Caco-2 (cell line): ENCODE measurements around the gene ACAT2. TPM values are rescaled to one million over a fixed set of nuclear protein-coding genes. Genes with fewer than 3 reads are reported as not detected.
"Not testable (repeated sequence)": the region's sequence is repeated elsewhere in the genome, so short reads cannot be mapped to it uniquely, and the experiment has no call there.

ENCODE experiments used
- BruUV-seq: library from RNA; stranded (reverse); fragments of 400-500 nt; replicated peaks from 2 replicates; lab custom pipeline; 2021; lab: Mats Ljungman, UMichigan
- CTCF ChIA-PET: fragments of 300-600 bp; sonication (Branson Sonifier 250); formaldehyde crosslinking; loops from one replicate; lab custom pipeline; 2022; ENCODE audit warnings: antibody characterized with exemption; lab: Charles Lee
- POLR2A ChIA-PET: fragments of 300-600 bp; sonication (Branson Sonifier 250); formaldehyde crosslinking; loops from one replicate; lab custom pipeline; 2022; ENCODE audit warnings: antibody characterized with exemption; lab: Charles Lee
- DNase-seq, 2 experiments: peaks; one replicate each; pipeline versions ENCODE4 v3.0.0 to v3.0.0-alpha.2; 2020 to 2022
- H3K27me3 ChIP-seq: replicated peaks from 2 replicates; pipeline ENCODE4 v1.6.0; 2011; ENCODE audit warnings: low read length; ENCODE audit not compliant: control insufficient read depth, insufficient read depth
- H3K36me3 ChIP-seq: 2 replicates; pipeline ENCODE4 v1.5.1; 2011; ENCODE audit warnings: low read length; ENCODE audit not compliant: control insufficient read depth, insufficient read depth
- H3K4me1 ChIP-seq: fragments of 250-450 bp; sonication (Bioruptor Pico); 2 replicates; pipeline ENCODE4 v1.5.1; 2020; ENCODE audit warnings: mild to moderate bottlenecking
- H3K4me3 ChIP-seq: 2 replicates; pipeline ENCODE4 v1.5.1; 2011; ENCODE audit warnings: low read depth, mild to moderate bottlenecking, control low read depth, low read length
- H3K9me3 ChIP-seq: fragments of 250-450 bp; sonication (Bioruptor Pico); 2 replicates; pipeline ENCODE4 v1.5.1; 2020; ENCODE audit warnings: mild to moderate bottlenecking, moderate library complexity
- H3K27ac Mint-ChIP-seq: one replicate; pipeline ENCODE4 v1.8.0; 2022; ENCODE audit warnings: mixed read lengths; ENCODE audit not compliant: unreplicated experiment
- H3K27me3 Mint-ChIP-seq: one replicate; pipeline ENCODE4 v1.8.0; 2022; ENCODE audit warnings: mixed read lengths; ENCODE audit not compliant: insufficient read depth, unreplicated experiment
- H3K36me3 Mint-ChIP-seq: one replicate; pipeline ENCODE4 v1.8.0; 2022; ENCODE audit warnings: mild to moderate bottlenecking, mixed read lengths; ENCODE audit not compliant: insufficient read depth, unreplicated experiment
- H3K4me1 Mint-ChIP-seq: one replicate; pipeline ENCODE4 v1.8.0; 2022; ENCODE audit warnings: low read depth, mixed read lengths; ENCODE audit not compliant: unreplicated experiment
- H3K4me3 Mint-ChIP-seq: one replicate; pipeline ENCODE4 v1.8.0; 2022; ENCODE audit warnings: mild to moderate bottlenecking, moderate library complexity, mixed read lengths; ENCODE audit not compliant: unreplicated experiment
- H3K9me3 Mint-ChIP-seq: one replicate; pipeline ENCODE4 v1.8.0; 2022; ENCODE audit warnings: mixed read lengths; ENCODE audit not compliant: unreplicated experiment
- intact Hi-C: fragments of 100-400 bp; cut with micrococcal nuclease; formaldehyde crosslinking; loops from one replicate; pipeline ENCODE4 v1.10.0; 2022; ENCODE audit not compliant: unreplicated experiment
- total RNA-seq: library from RNA; stranded (reverse); gene quantifications from 2 replicates; pipeline ENCODE4 v1.2.3, GENCODE V29; 2022
- TF ChIP-seq, protein P1 (sequence below), 2 experiments: fragments of 200-600 bp in 1 of 2; IDR thresholded peaks; 1 replicate in 1 of 2; 2 replicates in 1 of 2; pipeline versions ENCODE4 v1.5.1 to v1.8.0; 2011 to 2022; ENCODE audit warnings: antibody characterized with exemption in 1 of 2, control low read depth in 1 of 2, inconsistent platforms in 1 of 2, low read depth in 1 of 2, low read length in 1 of 2, mild to moderate bottlenecking in 1 of 2, moderate library complexity in 1 of 2; ENCODE audit not compliant: insufficient read depth in 1 of 2, severe bottlenecking in 1 of 2, unreplicated experiment in 1 of 2

Gene ACAT2
- total RNA-seq, 1 experiment from 2014 or later: 131 TPM

DNA sequence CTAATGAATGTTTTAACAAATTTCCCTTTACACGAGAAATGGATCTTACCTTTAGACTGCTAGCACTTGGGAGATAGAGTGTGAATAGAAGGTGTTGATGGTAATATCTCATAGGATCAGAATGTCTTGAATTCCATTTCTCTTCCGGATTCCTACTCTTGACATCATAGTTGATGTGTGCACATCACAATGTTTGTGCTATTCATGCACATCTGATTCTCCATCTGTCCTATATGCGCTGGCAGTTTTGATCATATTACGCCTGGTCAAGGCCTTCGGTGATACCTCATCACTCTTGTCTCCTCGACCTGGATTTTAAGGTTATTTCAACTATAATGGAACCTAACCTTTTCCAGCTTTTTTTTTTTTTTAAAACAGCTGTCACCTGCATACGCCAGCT lies 16.8 kb upstream of the ACAT2 start:
- H3K36me3 ChIP-seq: peaks cover 2% of the 10 kb centered on the region; the same call in 1 of the 2 replicates
- BruUV-seq: no TSS peak
- no peaks in the 10 kb centered on the region for H3K9me3 Mint-ChIP-seq
- TF ChIP-seq, protein P1, sequence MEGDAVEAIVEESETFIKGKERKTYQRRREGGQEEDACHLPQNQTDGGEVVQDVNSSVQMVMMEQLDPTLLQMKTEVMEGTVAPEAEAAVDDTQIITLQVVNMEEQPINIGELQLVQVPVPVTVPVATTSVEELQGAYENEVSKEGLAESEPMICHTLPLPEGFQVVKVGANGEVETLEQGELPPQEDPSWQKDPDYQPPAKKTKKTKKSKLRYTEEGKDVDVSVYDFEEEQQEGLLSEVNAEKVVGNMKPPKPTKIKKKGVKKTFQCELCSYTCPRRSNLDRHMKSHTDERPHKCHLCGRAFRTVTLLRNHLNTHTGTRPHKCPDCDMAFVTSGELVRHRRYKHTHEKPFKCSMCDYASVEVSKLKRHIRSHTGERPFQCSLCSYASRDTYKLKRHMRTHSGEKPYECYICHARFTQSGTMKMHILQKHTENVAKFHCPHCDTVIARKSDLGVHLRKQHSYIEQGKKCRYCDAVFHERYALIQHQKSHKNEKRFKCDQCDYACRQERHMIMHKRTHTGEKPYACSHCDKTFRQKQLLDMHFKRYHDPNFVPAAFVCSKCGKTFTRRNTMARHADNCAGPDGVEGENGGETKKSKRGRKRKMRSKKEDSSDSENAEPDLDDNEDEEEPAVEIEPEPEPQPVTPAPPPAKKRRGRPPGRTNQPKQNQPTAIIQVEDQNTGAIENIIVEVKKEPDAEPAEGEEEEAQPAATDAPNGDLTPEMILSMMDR (IDR thresholded peaks at IDR 0.05; ENCODE audit: insufficient read depth in 1 of 2, low read depth in 1 of 2, low read length in 1 of 2, severe bottlenecking in 1 of 2, unreplicated experiment in 1 of 2): no peak
- no peak overlapping the region for H3K4me3 Mint-ChIP-seq
- CTCF ChIA-PET: no interaction called here
- no peaks in the 10 kb centered on the region for H3K9me3 ChIP-seq
- intact Hi-C loops: no loop called here
- no peak overlapping the region for H3K27ac Mint-ChIP-seq
- no peaks in the 10 kb centered on the region for H3K4me1 ChIP-seq
- no peaks in the 10 kb centered on the region for H3K27me3 ChIP-seq
- H3K4me3 ChIP-seq: no peak overlapping the region
- no peaks in the 10 kb centered on the region for H3K27me3 Mint-ChIP-seq
- H3K4me1 Mint-ChIP-seq: no peaks in the 10 kb centered on the region
- POLR2A ChIA-PET: no interaction called here
- DNase-seq: no peak
- peaks cover 80% of the 10 kb centered on the region for H3K36me3 Mint-ChIP-seq

DNA sequence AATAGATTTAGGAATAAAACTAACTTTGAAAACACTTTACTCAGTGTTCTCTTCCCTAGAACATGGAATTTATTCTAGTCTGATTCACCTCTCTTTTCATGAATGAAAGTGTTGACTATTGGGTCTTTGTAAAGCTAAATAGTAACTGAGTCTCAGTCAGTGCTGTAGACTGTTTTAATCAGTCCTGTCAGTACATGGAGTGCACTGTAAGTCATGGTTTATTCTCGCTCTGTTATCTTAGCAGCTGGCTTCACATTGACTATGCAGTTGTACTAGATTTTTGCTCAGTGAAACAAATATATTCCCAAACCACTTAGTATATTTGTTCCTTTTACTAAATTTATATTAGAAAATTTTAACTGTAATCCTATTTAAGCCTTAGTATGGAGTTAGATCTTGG lies 15.1 kb upstream of the ACAT2 start:
- no peaks in the 10 kb centered on the region for H3K4me1 Mint-ChIP-seq
- CTCF ChIA-PET: no interaction called here
- H3K4me3 Mint-ChIP-seq: no peak overlapping the region
- intact Hi-C loops: no loop called here
- Histone ChIP-seq H3K9me3 (no peaks in the 10 kb centered on the region), H3K36me3 (peaks cover 2% of the 10 kb centered on the region), H3K4me3 (no peak overlapping the region), H3K4me1 (no peaks in the 10 kb centered on the region), H3K27me3 (no peaks in the 10 kb centered on the region)
- peaks cover 76% of the 10 kb centered on the region for H3K36me3 Mint-ChIP-seq
- H3K27me3 Mint-ChIP-seq: no peaks in the 10 kb centered on the region
- DNase-seq: no peak
- no peaks in the 10 kb centered on the region for H3K9me3 Mint-ChIP-seq
- no TSS peak for BruUV-seq
- TF ChIP-seq, protein P1 (IDR thresholded peaks at IDR 0.05; ENCODE audit: insufficient read depth in 1 of 2, low read depth in 1 of 2, low read length in 1 of 2, severe bottlenecking in 1 of 2, unreplicated experiment in 1 of 2): no peak
- POLR2A ChIA-PET: no interaction called here
- no peak overlapping the region for H3K27ac Mint-ChIP-seq

DNA sequence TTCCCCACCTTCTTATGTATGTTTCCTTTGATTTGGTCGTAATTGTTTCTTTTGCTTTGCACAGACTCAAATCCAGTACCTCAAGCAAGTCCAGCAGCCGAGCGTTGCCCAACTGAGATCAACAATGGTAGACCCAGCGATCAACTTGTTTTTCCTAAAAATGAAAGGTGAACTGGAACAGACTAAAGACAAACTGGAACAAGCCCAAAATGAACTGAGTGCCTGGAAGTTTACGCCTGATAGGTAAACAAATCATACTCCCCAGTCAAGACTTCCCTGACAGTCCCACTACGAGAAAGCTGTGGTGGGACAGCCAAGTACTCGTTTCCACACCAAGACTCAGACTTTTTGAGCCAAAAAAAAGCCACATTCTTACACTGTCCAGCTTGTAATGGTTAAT lies 13.7 kb upstream of the ACAT2 start:
- CTCF ChIA-PET, H3K27ac Mint-ChIP-seq, POLR2A ChIA-PET: not testable (repeated sequence)

More for the DNA sequence above, 13.7 kb upstream of the ACAT2 start:
- intact Hi-C loops, H3K36me3 ChIP-seq, H3K4me1 ChIP-seq, DNase-seq, BruUV-seq, H3K27me3 ChIP-seq, H3K27me3 Mint-ChIP-seq, H3K4me3 Mint-ChIP-seq, H3K9me3 ChIP-seq, H3K4me3 ChIP-seq, H3K4me1 Mint-ChIP-seq, H3K9me3 Mint-ChIP-seq: not testable (repeated sequence)
- H3K36me3 Mint-ChIP-seq: peaks cover 77% of the 10 kb centered on the region
